ENCODE data around the gene DFFB.

- TF ChIP-seq POLR2A (IDR thresholded peaks at IDR 0.05) (no peak), CTCF (IDR thresholded peaks at IDR 0.05 in 8 of 11, conservative IDR thresholded peaks at IDR 0.05 in 3 of 11) (no peak), POLR2AphosphoS5 (IDR thresholded peaks at IDR 0.05) (no peak)
Observed at GRCh38 chr1:3837685-3838084, 19.6 kb upstream of the DFFB start.
